ENCODE measurements around the gene RSRC1.

DNA sequence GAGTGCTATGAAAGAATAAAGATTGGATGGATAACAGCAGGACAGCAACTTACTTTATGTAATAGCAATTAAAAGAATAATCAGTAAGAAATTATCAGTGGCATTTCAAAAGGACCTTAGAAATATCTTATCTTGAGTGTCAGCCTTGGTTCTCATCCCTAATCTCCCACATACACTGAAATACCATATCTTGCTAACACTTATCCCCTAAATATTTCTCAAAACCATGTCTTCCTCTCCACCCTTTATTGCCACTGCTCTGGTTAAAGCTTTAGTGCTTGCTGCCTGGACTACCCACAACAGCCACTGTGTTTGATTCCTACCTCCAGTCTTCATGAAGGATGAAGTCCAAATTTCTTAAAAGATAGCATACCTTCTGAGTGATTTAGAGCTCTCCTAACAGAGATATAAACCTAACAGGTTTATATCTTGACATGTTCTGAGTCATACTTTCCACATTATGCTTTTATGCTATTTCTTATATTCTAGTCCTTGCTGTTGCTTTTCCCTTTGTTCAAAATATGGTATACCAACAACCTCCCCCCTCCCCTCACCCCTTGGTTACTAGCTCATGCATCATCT lies 202.8 kb downstream of the RSRC1 start:
- TF ChIP-seq, protein P1, sequence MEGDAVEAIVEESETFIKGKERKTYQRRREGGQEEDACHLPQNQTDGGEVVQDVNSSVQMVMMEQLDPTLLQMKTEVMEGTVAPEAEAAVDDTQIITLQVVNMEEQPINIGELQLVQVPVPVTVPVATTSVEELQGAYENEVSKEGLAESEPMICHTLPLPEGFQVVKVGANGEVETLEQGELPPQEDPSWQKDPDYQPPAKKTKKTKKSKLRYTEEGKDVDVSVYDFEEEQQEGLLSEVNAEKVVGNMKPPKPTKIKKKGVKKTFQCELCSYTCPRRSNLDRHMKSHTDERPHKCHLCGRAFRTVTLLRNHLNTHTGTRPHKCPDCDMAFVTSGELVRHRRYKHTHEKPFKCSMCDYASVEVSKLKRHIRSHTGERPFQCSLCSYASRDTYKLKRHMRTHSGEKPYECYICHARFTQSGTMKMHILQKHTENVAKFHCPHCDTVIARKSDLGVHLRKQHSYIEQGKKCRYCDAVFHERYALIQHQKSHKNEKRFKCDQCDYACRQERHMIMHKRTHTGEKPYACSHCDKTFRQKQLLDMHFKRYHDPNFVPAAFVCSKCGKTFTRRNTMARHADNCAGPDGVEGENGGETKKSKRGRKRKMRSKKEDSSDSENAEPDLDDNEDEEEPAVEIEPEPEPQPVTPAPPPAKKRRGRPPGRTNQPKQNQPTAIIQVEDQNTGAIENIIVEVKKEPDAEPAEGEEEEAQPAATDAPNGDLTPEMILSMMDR (optimal IDR thresholded peaks at IDR 0.05 in 1 of 3, IDR thresholded peaks at IDR 0.05 in 1 of 3, conservative IDR thresholded peaks at IDR 0.05 in 1 of 3; ENCODE audit: extremely low read depth in 1 of 3, insufficient read depth in 2 of 3, low read length in 3 of 3) = no peak
- no peak for TF ChIP-seq EZH2 (IDR thresholded peaks at IDR 0.05; ENCODE audit: low read length)

Data from keratinocyte (primary cell).